Activated CD8-positive, alpha-beta memory T cell treated with anti-CD3 and anti-CD28 coated beads, Interleukin-2, amount 50 U/mL, for 24 hours (primary cell): ENCODE data around the gene RNF112.

Experiments used
- DNase-seq: peaks from one replicate; pipeline ENCODE4 v3.0.0-alpha.2; 2020; ENCODE audit errors: extremely low read depth

Gene RNF112

DNA sequence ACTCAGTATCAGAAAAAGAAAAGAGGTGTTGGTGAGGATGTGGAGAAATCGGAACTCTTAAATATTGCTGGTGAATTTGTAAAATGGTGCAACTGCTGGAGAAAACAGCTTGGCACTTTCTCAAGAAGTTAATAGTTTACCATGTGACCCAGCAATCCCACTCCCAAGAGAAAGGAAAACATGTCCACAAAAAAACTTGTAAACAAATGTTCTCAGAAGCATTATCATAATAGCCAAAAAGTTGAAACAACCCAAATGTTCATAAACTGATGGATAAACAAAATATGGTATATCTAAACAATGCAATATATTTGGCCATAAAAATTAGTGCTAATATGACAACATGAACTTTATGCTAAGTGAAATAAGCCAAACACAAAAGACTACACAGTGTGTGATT is 35.3 kb upstream of the RNF112 start:
- DNase-seq, result no peak

DNA sequence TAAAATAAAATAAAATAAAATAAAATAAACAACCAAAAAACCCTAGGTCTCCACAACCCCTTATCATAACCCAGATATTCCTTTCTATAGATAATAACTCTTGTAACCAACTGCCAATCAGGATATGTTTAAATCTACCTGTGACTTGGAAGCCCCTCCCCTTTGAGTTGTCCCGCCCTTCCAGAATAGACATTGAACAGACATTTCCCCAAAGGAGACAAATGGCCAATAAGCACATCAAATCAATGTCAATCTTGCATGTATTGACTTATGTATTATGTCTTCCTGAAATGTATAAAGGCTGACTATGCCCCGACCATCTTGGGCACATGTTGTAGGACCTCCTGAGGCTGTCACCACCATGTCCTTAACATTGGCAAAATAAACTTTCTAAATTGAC is 34.2 kb upstream of the RNF112 start:
- DNase-seq, result no peak

DNA sequence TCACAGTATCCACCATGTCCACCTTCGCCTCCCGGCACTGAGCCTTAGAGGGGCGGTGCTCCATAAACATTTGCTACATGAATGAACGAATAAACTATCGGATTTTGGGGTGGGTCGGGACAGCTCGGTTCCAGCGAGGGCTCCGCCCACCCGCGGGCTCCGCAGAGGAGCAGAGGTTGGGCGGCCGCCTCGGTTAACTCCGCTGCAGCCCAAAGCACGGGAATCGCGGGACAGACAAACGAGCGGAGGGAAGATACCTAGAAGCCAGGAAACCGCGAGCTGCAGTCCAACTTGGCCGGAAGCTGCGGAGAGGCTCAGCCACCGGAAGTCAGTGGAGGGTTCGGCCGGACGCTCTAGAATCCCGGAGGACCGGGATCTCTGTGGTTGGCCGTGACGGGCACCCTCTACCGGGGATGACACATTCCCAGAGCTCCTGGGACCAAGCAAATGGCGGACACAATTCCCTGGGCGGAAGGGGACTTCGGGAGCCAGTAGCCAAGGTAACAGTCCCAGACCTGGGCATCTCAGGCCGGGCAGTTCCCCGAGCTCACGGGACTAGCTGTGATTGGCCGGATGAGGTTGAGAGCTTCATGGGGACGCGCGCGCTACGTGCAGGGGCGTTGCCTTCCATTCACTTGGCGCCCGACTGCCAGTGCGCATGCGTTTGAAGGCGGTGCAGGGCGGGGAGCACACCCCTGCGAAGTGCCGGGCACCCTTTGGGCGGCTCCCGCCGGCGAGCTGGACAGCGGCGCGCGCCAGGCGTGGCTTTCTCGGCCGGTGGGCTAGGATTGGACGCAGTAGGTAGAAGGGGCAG is 33.2 kb upstream of the RNF112 start:
- peak; percentile 88 for DNase-seq

GRCh38 chr17:19378416-19379360 is 32.3 kb upstream of the RNF112 start, which contains the start of gene MAPK7:
Gene MAPK7, plus strand, starts transcription at chr17:19378498. Its CDS starts 403 bp downstream, at chr17:19378901.
- DNase-seq, result no peak

DNA sequence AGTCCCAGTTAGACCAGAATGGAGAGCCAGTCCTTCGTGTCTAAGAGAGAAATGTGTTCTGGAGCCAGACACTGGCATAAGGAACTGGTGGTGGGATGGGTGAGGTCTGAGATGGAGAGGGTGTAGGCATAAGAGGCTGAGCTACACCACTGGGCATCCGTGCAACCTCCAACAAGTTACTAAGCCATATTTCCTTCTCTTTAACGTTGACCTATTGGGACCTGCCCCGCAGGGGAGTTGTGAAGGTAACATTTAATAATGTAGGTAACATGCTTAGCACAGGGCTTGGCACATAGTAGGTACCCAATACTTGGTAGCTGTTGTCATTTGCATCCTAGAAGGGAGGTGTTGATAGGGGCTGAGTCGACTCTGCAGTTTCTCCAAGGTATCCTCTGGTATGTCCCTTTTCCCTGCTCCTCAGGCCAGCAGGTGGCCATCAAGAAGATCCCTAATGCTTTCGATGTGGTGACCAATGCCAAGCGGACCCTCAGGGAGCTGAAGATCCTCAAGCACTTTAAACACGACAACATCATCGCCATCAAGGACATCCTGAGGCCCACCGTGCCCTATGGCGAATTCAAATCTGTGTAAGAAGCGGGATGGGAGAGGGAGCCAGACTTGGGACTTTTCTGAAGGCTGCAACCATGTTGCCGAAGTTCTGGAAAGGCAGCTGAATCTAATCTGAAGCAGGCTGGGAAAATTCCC is 31.5 kb upstream of the RNF112 start:
- DNase-seq, result no peak

- no peak for DNase-seq
Observed at GRCh38 chr17:19380481-19381301, 30.3 kb upstream of the RNF112 start.

GRCh38 chr17:19381361-19381740 is 29.7 kb upstream of the RNF112 start:
- DNase-seq, result no peak

- DNase-seq, result no peak
Observed at GRCh38 chr17:19381741-19382444, 29.1 kb upstream of the RNF112 start.

GRCh38 chr17:19382531-19383444 is 28.2 kb upstream of the RNF112 start:
- DNase-seq, result no peak

- DNase-seq, result no peak
Observed at GRCh38 chr17:19383681-19384470, 27.2 kb upstream of the RNF112 start.

GRCh38 chr17:19384723-19385391 is 26.2 kb upstream of the RNF112 start:
- DNase-seq, result no peak

- DNase-seq, result no peak
Observed at GRCh38 chr17:19385521-19385983, 25.5 kb upstream of the RNF112 start.

DNA sequence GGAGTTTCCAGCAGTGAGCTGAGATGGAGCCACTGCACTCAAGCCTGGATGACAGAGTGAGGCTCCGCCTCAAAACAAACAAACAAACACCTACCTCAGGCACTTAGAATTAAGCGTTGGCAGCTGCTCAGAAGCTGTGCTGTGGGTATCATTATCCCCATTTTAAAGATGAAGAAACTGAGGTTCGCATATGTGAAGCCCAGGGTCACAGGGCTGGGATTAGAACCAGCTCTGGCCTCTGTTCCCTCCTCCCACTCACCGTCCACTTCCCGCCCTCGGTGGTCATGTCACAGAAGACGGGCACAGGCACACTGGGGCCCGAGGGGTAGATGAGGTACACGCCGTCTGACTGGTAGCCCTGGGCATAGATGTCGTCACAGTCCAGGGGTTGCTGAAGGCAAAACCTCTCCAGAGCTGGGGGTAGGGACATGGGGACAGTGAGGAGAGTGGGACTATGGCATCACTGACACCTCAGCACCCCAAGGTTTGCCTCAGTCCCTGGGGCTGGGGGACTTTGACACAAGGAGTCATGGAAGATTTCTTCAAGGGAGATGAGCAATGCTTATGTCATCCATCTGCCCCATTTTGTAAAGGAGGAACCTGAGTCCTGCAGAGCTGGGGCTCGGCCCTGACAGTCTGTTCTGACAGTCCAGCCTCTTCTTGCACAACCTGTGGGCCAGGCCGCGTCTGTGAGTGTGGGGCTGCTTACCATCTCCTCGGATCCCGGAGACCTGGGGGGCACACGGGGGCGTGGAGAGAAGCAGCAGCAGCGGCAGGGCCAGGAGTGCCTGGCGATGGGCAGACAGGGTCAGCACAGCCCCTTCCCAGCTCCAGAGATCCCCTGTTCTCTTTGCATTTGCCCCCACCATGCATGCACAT is 24.7 kb upstream of the RNF112 start:
- DNase-seq, result no peak

DNA sequence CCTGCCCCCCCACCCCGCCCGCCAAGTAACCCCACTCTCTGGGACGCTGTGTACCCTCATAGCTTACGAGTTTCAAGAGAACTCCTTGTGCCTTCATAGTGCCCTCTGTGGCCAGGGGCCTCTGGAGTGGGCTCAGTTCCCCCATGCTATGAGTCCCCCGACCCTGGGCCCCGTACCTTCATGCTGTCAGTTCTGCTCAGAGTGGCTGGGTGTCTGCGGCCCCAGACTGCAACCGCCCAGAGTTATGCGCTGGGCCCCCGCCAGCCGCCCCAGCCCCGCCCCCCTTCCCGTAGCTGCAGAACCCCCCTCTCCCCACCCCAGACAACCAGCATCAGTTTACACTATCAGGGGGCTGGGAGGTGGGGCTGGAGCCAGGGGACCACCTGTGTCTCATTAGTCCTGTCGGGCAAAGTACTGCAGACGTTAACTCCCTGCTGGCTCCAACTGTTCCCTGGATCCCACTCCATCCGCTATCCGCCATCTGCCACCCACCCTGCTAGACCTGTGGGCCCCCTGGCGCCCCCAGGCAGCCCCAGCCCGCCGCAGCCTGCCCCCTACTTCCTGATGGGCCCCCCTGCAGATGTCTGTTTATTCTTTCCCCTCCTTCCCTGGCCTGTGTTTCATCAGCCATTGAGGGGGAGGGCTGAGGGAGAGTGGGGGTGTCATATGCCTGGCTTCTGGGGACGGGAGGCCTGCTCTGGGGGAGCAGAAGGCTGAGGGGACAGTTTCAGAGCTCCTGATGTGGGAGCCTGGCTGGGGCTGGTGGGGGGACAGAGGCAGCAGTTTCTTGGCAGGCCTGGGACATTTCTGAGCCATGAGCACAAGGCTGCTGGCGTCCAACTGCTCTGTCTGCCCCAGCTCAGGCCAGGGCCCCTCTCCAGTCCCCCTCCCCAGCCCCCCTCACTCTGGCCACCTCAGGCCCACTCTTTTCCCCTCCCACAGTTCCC is 23.8 kb upstream of the RNF112 start, which contains the start of gene MFAP4:
MFAP4 (minus strand) TSS at position 217 of the 947 bp plus-strand sequence; CDS start at position 182, 35 bp downstream.
- no peak for DNase-seq

DNA sequence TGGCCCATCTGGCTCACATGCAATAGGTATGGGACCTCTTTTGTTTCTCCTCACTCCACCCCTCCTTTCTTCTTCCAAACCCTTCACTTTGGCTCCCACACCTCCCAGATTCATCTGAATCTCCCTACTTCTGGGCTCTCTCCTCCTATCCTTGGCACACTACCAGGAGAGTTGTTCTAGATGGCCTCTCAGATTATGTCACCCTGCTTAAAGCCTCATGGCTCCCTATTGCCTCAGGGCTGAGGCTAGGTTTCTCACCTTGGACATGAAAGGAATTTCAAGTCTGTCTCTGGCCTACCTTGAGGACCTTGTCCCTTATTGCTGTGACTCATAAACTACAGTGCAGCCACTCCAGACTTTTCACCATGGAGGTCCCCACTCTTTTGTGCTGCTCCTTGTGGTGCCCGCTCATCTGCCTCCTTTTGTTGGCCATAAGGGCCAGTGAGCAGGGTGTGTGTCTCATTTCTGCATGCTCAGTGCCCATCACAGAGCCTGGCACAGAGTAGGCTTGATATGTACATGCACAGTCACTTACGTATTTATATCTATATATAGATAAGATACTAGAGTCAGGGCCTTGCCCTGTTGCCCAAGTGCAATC is 23.0 kb upstream of the RNF112 start:
- DNase-seq, result no peak
